Keratinocyte (primary cell): ENCODE data around the gene KRTAP20-3. TPM values are rescaled to one million over a fixed set of nuclear protein-coding genes. Genes with fewer than 3 reads are reported as not detected.

Source experiments
- DNase-seq: peaks from one replicate; pipeline ENCODE4 v3.0.0-alpha.2; 2011; ENCODE audit warnings: low read depth, missing footprints, low spot score
- FAIRE-seq: peaks from 2 replicates; lab custom pipeline; 2011; peaks lifted over from hg19 to GRCh38; lab: Jason Lieb, UNC
- H2AFZ ChIP-seq: 2 replicates; pipeline ENCODE4 v1.6.0; 2012; ENCODE audit warnings: low read length, control low read depth, inconsistent platforms; ENCODE audit not compliant: control insufficient read depth
- H3K27ac ChIP-seq: 2 replicates; pipeline ENCODE4 v1.5.1; 2011; ENCODE audit warnings: low read length; ENCODE audit not compliant: control insufficient read depth, insufficient read depth
- H3K27me3 ChIP-seq: 3 replicates; pipeline ENCODE4 v1.6.0; 2011; ENCODE audit warnings: low read length; ENCODE audit not compliant: control insufficient read depth, insufficient read depth; ENCODE audit errors: extremely low read depth
- H3K36me3 ChIP-seq, 2 experiments: 2 replicates in 1 of 2; 3 replicates in 1 of 2; pipeline ENCODE4 v1.5.1; 2011; ENCODE audit warnings: low read length in 2 of 2, mild to moderate bottlenecking in 1 of 2; ENCODE audit not compliant: control insufficient read depth in 2 of 2, insufficient read depth in 2 of 2; ENCODE audit errors: extremely low read depth in 1 of 2
- H3K4me1 ChIP-seq: 3 replicates; pipeline ENCODE4 v1.5.1; 2011; ENCODE audit warnings: low read length; ENCODE audit not compliant: control insufficient read depth, insufficient read depth; ENCODE audit errors: extremely low read depth
- H3K4me2 ChIP-seq: 3 replicates; pipeline ENCODE4 v1.6.0; 2011; ENCODE audit warnings: low read depth, low read length; ENCODE audit not compliant: control insufficient read depth, insufficient read depth; ENCODE audit errors: extremely low read depth
- H3K4me3 ChIP-seq, 3 experiments: fragments of 200-600 bp in 1 of 3; sonication (generic) in 1 of 3; 2 replicates in 2 of 3; 3 replicates in 1 of 3; pipeline ENCODE4 v1.5.1; 2011 to 2016; ENCODE audit warnings: low read length in 3 of 3, mild to moderate bottlenecking in 3 of 3, control low read depth in 2 of 3, inconsistent platforms in 1 of 3, low read depth in 1 of 3, mixed read lengths in 1 of 3, mixed run types in 1 of 3, moderate library complexity in 1 of 3; ENCODE audit not compliant: control insufficient read depth in 2 of 3, insufficient read depth in 2 of 3; ENCODE audit errors: extremely low read depth in 1 of 3
- H3K79me2 ChIP-seq: 2 replicates; pipeline ENCODE4 v1.6.0; 2012; ENCODE audit warnings: low read length; ENCODE audit not compliant: control insufficient read depth, insufficient read depth
- H3K9ac ChIP-seq: 3 replicates; pipeline ENCODE4 v1.6.0; 2011; ENCODE audit warnings: low read length; ENCODE audit not compliant: control insufficient read depth, insufficient read depth; ENCODE audit errors: extremely low read depth
- H3K9me1 ChIP-seq: 3 replicates; pipeline ENCODE4 v1.6.0; 2011; ENCODE audit warnings: low read length; ENCODE audit not compliant: control insufficient read depth, insufficient read depth; ENCODE audit errors: extremely low read depth
- H3K9me3 ChIP-seq: 2 replicates; pipeline ENCODE4 v1.5.1; 2012; ENCODE audit warnings: low read depth, low read length; ENCODE audit not compliant: control insufficient read depth
- H4K20me1 ChIP-seq: 3 replicates; pipeline ENCODE4 v1.6.0; 2011; ENCODE audit warnings: low read length; ENCODE audit not compliant: control insufficient read depth, insufficient read depth; ENCODE audit errors: extremely low read depth
- CTCF ChIP-seq, 3 experiments: IDR thresholded peaks in 1 of 3; conservative IDR thresholded peaks in 1 of 3; optimal IDR thresholded peaks in 1 of 3; 2 replicates in 2 of 3; 3 replicates in 1 of 3; pipeline versions ENCODE3 to v1.5.1; 2011; ENCODE audit warnings: low read length in 3 of 3, mild to moderate bottlenecking in 3 of 3, moderate library complexity in 2 of 3, control low read depth in 1 of 3, inconsistent platforms in 1 of 3; ENCODE audit not compliant: insufficient read depth in 2 of 3; ENCODE audit errors: extremely low read depth in 1 of 3
- EZH2 ChIP-seq: IDR thresholded peaks from one replicate; pipeline ENCODE4 v1.6.1; 2012; ENCODE audit warnings: inconsistent platforms, mild to moderate bottlenecking, low read length, moderate library complexity
- dilution Hi-C: fragments of 300-500 bp; cut with MboI; formaldehyde crosslinking; loops from one replicate; pipeline ENCODE4 v1.7.0; 2020; ENCODE audit warnings: low sequenced_read_pairs; ENCODE audit not compliant: extremely low pct_ligation_motif_present
- polyA plus RNA-seq, 5 experiments: library from polyadenylated mRNA; depleted of rRNA in 3 of 5; stranded (reverse) in 3 of 5; stranded (forward) in 1 of 5; unstranded in 1 of 5; fragments of >200 nt; gene quantifications; 1 replicate in 1 of 5; 2 replicates in 3 of 5; 3 replicates in 1 of 5; pipeline versions ENCODE4 v1.2.1 to v1.2.3, GENCODE V29; 2011 to 2012; ENCODE audit warnings: missing spikeins in 2 of 5, low read depth in 1 of 5, low replicate concordance in 1 of 5

Gene KRTAP20-3
- polyA plus RNA-seq, 1 donor (not counting 4 experiments of a cell fraction or from before 2014, with no cell fraction given), result not detected

- TF ChIP-seq CTCF (optimal IDR thresholded peaks at IDR 0.05 in 1 of 3, IDR thresholded peaks at IDR 0.05 in 1 of 3, conservative IDR thresholded peaks at IDR 0.05 in 1 of 3; ENCODE audit: extremely low read depth in 1 of 3, insufficient read depth in 2 of 3, low read length in 3 of 3) (no peak), EZH2 (no peak)
- dilution Hi-C loops, result no loop called here
- no peaks in the 10 kb centered on the region for H4K20me1 ChIP-seq
Measured at GRCh38 chr21:30672985-30673650, 30.5 kb downstream of the KRTAP20-3 start.

DNA sequence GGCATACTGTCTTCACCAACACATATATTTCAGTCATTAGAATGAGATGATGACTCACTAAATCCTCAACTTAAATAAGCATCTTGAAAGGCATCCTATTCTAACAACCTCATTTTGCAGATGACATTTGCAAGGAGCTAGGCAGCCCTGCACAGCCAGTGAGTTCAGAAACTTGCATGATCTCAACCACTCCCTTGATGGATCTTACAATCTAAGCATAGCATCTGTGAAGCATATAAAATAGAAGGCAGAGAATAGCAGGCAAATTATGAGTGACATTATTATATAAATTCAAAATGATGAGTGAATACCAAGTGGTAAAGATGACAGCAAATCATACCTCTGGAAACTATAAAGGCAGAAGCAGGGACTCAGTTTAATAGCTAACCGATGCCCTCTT lies 31.6 kb downstream of the KRTAP20-3 start:
- FAIRE-seq (no peak), DNase-seq (no peak)
- no peaks in the 10 kb centered on the region for H4K20me1 ChIP-seq
- no peaks in the 10 kb centered on the region for H3K36me3 ChIP-seq
- H3K79me2 ChIP-seq, result no peaks in the 10 kb centered on the region
- H3K4me1 ChIP-seq, result no peaks in the 10 kb centered on the region
- no peak overlapping the region for H3K4me3 ChIP-seq
- TF ChIP-seq CTCF (optimal IDR thresholded peaks at IDR 0.05 in 1 of 3, IDR thresholded peaks at IDR 0.05 in 1 of 3, conservative IDR thresholded peaks at IDR 0.05 in 1 of 3; ENCODE audit: extremely low read depth in 1 of 3, insufficient read depth in 2 of 3, low read length in 3 of 3) (no peak), EZH2 (no peak)
- H3K9ac ChIP-seq, result no peak overlapping the region
- dilution Hi-C loops, result no loop called here
- no peak overlapping the region for H3K4me2 ChIP-seq
- H3K27ac ChIP-seq, result no peak overlapping the region
- no peaks in the 10 kb centered on the region for H3K9me3 ChIP-seq
- H2AFZ ChIP-seq, result no peak overlapping the region
- no peaks in the 10 kb centered on the region for H3K27me3 ChIP-seq
- no peaks in the 10 kb centered on the region for H3K9me1 ChIP-seq

More at GRCh38 chr21:30672985-30673650, 30.5 kb downstream of the KRTAP20-3 start:
- no peaks in the 10 kb centered on the region for H3K9me3 ChIP-seq
- H3K36me3 ChIP-seq, result no peaks in the 10 kb centered on the region
- H3K9ac ChIP-seq, result no peak overlapping the region
- H3K27ac ChIP-seq, result no peak overlapping the region
- FAIRE-seq, result no peak
- H3K79me2 ChIP-seq, result no peaks in the 10 kb centered on the region
- no peak overlapping the region for H3K4me2 ChIP-seq
- H2AFZ ChIP-seq, result no peak overlapping the region
- H3K9me1 ChIP-seq, result no peaks in the 10 kb centered on the region
- H3K27me3 ChIP-seq, result no peaks in the 10 kb centered on the region
- no peak overlapping the region for H3K4me3 ChIP-seq
- no peaks in the 10 kb centered on the region for H3K4me1 ChIP-seq
- DNase-seq, result no peak
